SU-DHL-6 (cell line): Measurements from ENCODE around the gene GFOD1.
A peak's percentile ranks its signal among the peaks of the same experiment; 100 is the strongest.

Source experiments
- H2AFZ ChIP-seq: fragments of 200-600 bp; sonication (generic); 2 replicates; pipeline ENCODE4 v1.6.1; 2014; ENCODE audit warnings: low read depth, mild to moderate bottlenecking, moderate library complexity, mixed read lengths, antibody characterized with exemption, low read length; ENCODE audit not compliant: severe bottlenecking
- H3F3A ChIP-seq: fragments of 200-600 bp; shearing (Covaris generic); 2 replicates; pipeline ENCODE4 v1.6.0; 2016; ENCODE audit warnings: antibody characterized with exemption, mild to moderate bottlenecking; ENCODE audit not compliant: insufficient read depth
- H3K27ac ChIP-seq: fragments of 200-600 bp; sonication (generic); 2 replicates; pipeline ENCODE4 v1.5.1; 2016; ENCODE audit warnings: low read depth, mild to moderate bottlenecking, low read length, moderate library complexity, mixed read lengths
- H3K27me3 ChIP-seq: fragments of 200-600 bp; sonication (generic), shearing (Covaris generic); 2 replicates; pipeline ENCODE4 v1.6.0; 2014; ENCODE audit warnings: mild to moderate bottlenecking, low read length
- H3K36me3 ChIP-seq: fragments of 200-600 bp; sonication (generic); 2 replicates; pipeline ENCODE4 v1.6.1; 2014; ENCODE audit warnings: mild to moderate bottlenecking, low read length, mixed read lengths
- H3K4me2 ChIP-seq: fragments of 300-600, 200-600 bp; shearing (Covaris generic), sonication (generic); 2 replicates; pipeline ENCODE4 v1.6.0; 2014; ENCODE audit warnings: low read length, low read depth, mild to moderate bottlenecking; ENCODE audit not compliant: poor library complexity, severe bottlenecking
- H3K4me3 ChIP-seq: fragments of 200-600 bp; sonication (generic); 2 replicates; pipeline ENCODE4 v1.5.1; 2014; ENCODE audit warnings: antibody characterized with exemption, low read length, mild to moderate bottlenecking, mixed read lengths; ENCODE audit not compliant: insufficient read depth, poor library complexity, severe bottlenecking
- H3K79me2 ChIP-seq: fragments of 200-600 bp; sonication (generic); 2 replicates; pipeline ENCODE4 v1.6.1; 2014; ENCODE audit warnings: mild to moderate bottlenecking, low read length, moderate library complexity; ENCODE audit not compliant: insufficient read depth
- H3K9ac ChIP-seq: fragments of 200-600 bp; sonication (generic); 2 replicates; pipeline ENCODE4 v1.7.0; 2014; ENCODE audit warnings: mild to moderate bottlenecking, low read length
- H3K9me2 ChIP-seq: fragments of 200-600 bp; sonication (generic); replicated peaks from 2 replicates; pipeline ENCODE4 v1.6.1; 2014; ENCODE audit warnings: low read length; ENCODE audit not compliant: insufficient read depth
- H3K9me3 ChIP-seq: fragments of 200-600 bp; sonication (generic); 2 replicates; pipeline ENCODE4 v1.6.1; 2014; ENCODE audit warnings: low read length, mixed read lengths; ENCODE audit not compliant: insufficient read depth
- H4K20me1 ChIP-seq: fragments of 200-600 bp; sonication (generic); 2 replicates; pipeline ENCODE4 v1.6.1; 2014; ENCODE audit warnings: low read depth, mild to moderate bottlenecking, antibody characterized with exemption, low read length, moderate library complexity, mixed read lengths
- CTCF ChIP-seq: fragments of 200-600 bp; sonication (generic); IDR thresholded peaks from one replicate; pipeline ENCODE4 v1.5.1; 2017; ENCODE audit warnings: antibody characterized with exemption, mild to moderate bottlenecking, low read length, moderate library complexity; ENCODE audit not compliant: insufficient read depth, poor library complexity, severe bottlenecking
- EZH2phosphoT487 ChIP-seq: fragments of 200-600 bp; sonication (generic), shearing (Covaris generic); conservative IDR thresholded peaks from 2 replicates; pipeline ENCODE4 v1.6.1; 2018; ENCODE audit warnings: mild to moderate bottlenecking, antibody characterized with exemption, low read length, moderate library complexity, mixed read lengths

Gene GFOD1

GRCh38 chr6:13486679-13487121, 700 bp downstream of the GFOD1 start:
- Histone ChIP-seq H3K4me3 (peak overlapping the region; percentile 61), H3K27ac (0 out of 2 replicates have a peak overlapping the region, but pooled peaks have one; percentile 27), H3K79me2 (no peaks in the 10 kb centered on the region), H3K9me3 (no peaks in the 10 kb centered on the region), H3K4me2 (peak overlapping the region; percentile 78), H3F3A (0 out of 2 replicates have a peak, but pooled peaks cover 4% of the 10 kb centered on the region), H3K9me2 (no peaks in the 10 kb centered on the region), H3K36me3 (no peaks in the 10 kb centered on the region), H3K9ac (peak overlapping the region; percentile 62), H2AFZ (peak overlapping the region; percentile 79), H4K20me1 (peaks cover 3% of the 10 kb centered on the region; the same call in 1 of the 2 replicates), H3K27me3 (no peaks in the 10 kb centered on the region)
- no peak for TF ChIP-seq EZH2phosphoT487
- TF ChIP-seq CTCF: no peak

- Histone ChIP-seq H3K79me2 (no peaks in the 10 kb centered on the region), H3K4me2 (peak overlapping the region; percentile 78), H3K9ac (peak overlapping the region; percentile 62), H3K27me3 (no peaks in the 10 kb centered on the region), H3K9me2 (no peaks in the 10 kb centered on the region), H4K20me1 (peaks cover 3% of the 10 kb centered on the region; the same call in 1 of the 2 replicates), H3F3A (0 out of 2 replicates have a peak, but pooled peaks cover 4% of the 10 kb centered on the region), H3K4me3 (peak overlapping the region; percentile 61), H3K9me3 (no peaks in the 10 kb centered on the region), H3K27ac (no peak overlapping the region), H2AFZ (peak overlapping the region; percentile 43), H3K36me3 (no peaks in the 10 kb centered on the region)
- TF ChIP-seq EZH2phosphoT487: no peak
- no peak for TF ChIP-seq CTCF
These were observed 1.4 kb downstream of the GFOD1 start for GRCh38 chr6:13485923-13486562.

GRCh38 chr6:13485303-13485702, 2.1 kb downstream of the GFOD1 start:
- Histone ChIP-seq H3K4me2 (peak overlapping the region; percentile 78), H4K20me1 (peaks cover 3% of the 10 kb centered on the region; the same call in 1 of the 2 replicates), H3K9me2 (no peaks in the 10 kb centered on the region), H3K27me3 (no peaks in the 10 kb centered on the region), H3K9me3 (no peaks in the 10 kb centered on the region), H3K79me2 (no peaks in the 10 kb centered on the region), H3K27ac (no peak overlapping the region), H3K9ac (peak overlapping the region; percentile 62), H3F3A (0 out of 2 replicates have a peak, but pooled peaks cover 4% of the 10 kb centered on the region), H3K4me3 (peak overlapping the region; percentile 25), H3K36me3 (no peaks in the 10 kb centered on the region), H2AFZ (no peak overlapping the region)
- no peak for TF ChIP-seq CTCF
- TF ChIP-seq EZH2phosphoT487: no peak
